HG03520 (cell line): ENCODE data around the gene TMEM239.
"Not testable (repeated sequence)": the region's sequence is repeated elsewhere in the genome, so short reads cannot be mapped to it uniquely, and the experiment has no call there.

ENCODE experiments used
- ATAC-seq: cut with Tn5 transposase; IDR thresholded peaks from one replicate; pipeline ENCODE4 v1.9.1; 2021; ENCODE audit warnings: mild to moderate bottlenecking, moderate library complexity; ENCODE audit not compliant: unreplicated experiment

Gene TMEM239

GRCh38 chr20:2820084-2820895, 4.1 kb downstream of the TMEM239 start:
- ATAC-seq = no peak

GRCh38 chr20:2820896-2821869, 5.0 kb downstream of the TMEM239 start:
- ATAC-seq = no peak

- no peak for ATAC-seq
Observed at GRCh38 chr20:2822073-2822472, 5.9 kb downstream of the TMEM239 start.

GRCh38 chr20:2825761-2826160, 9.6 kb downstream of the TMEM239 start:
- no peak for ATAC-seq

GRCh38 chr20:2826655-2827054, 10.5 kb downstream of the TMEM239 start:
- no peak for ATAC-seq

- no peak for ATAC-seq
Observed at GRCh38 chr20:2829376-2829775, 13.2 kb downstream of the TMEM239 start.

- ATAC-seq = not testable (repeated sequence)
Observed at GRCh38 chr20:2831206-2831605, 15.0 kb downstream of the TMEM239 start.

- no peak for ATAC-seq
Observed at GRCh38 chr20:2833761-2834160, 17.6 kb downstream of the TMEM239 start.

- ATAC-seq = no peak
Observed at GRCh38 chr20:2834401-2835110, 18.4 kb downstream of the TMEM239 start.

GRCh38 chr20:2835331-2835796, 19.2 kb downstream of the TMEM239 start:
- ATAC-seq = no peak

- no peak for ATAC-seq
Observed at GRCh38 chr20:2836035-2836434, 19.9 kb downstream of the TMEM239 start.

GRCh38 chr20:2837221-2837960, 21.2 kb downstream of the TMEM239 start:
- no peak for ATAC-seq

- ATAC-seq = no peak
Observed at GRCh38 chr20:2838170-2838797, 22.1 kb downstream of the TMEM239 start.

GRCh38 chr20:2838847-2839671, 22.9 kb downstream of the TMEM239 start:
- ATAC-seq = no peak

- no peak for ATAC-seq
Observed at GRCh38 chr20:2839732-2840137, 23.6 kb downstream of the TMEM239 start.

- ATAC-seq = peak; percentile 87
Observed at GRCh38 chr20:2840138-2840966, 24.2 kb downstream of the TMEM239 start, which contains the start of the genes PCED1A and VPS16. Gene PCED1A (minus strand): TSS chr20:2840655. CDS start chr20:2839912, 743 bp downstream. Gene VPS16 (plus strand): TSS chr20:2840745. CDS start chr20:2840775, 30 bp downstream.

- peak; percentile 17 for ATAC-seq
Observed at GRCh38 chr20:2840967-2841531, 24.9 kb downstream of the TMEM239 start.
